Activated T-cell treated with anti-CD3 and anti-CD28 coated beads, Interleukin-2, amount 50 U/mL, for 24 hours (primary cell): ENCODE data around the gene MLEC.
"Not testable (repeated sequence)": the region's sequence is repeated elsewhere in the genome, so short reads cannot be mapped to it uniquely, and the experiment has no call there.

ENCODE experiments used
- DNase-seq: peaks from one replicate; pipeline ENCODE4 v3.0.0-alpha.2; 2020
- H3K27ac Mint-ChIP-seq: 2 replicates; pipeline ENCODE4 v1.8.0; 2020; ENCODE audit warnings: mild to moderate bottlenecking, mixed read lengths
- H3K27me3 Mint-ChIP-seq: 2 replicates; pipeline ENCODE4 v1.8.0; 2020; ENCODE audit warnings: mixed read lengths
- H3K36me3 Mint-ChIP-seq: 2 replicates; pipeline ENCODE4 v1.8.0; 2020; ENCODE audit warnings: low read depth, mixed read lengths
- H3K4me1 Mint-ChIP-seq: 2 replicates; pipeline ENCODE4 v1.8.0; 2020; ENCODE audit warnings: low read depth, mixed read lengths
- H3K4me3 Mint-ChIP-seq: 2 replicates; pipeline ENCODE4 v1.8.0; 2020; ENCODE audit warnings: mild to moderate bottlenecking, moderate library complexity, mixed read lengths
- H3K9me3 Mint-ChIP-seq: 2 replicates; pipeline ENCODE4 v1.8.0; 2020; ENCODE audit warnings: mixed read lengths

MLEC gene

GRCh38 chr12:120653611-120654010, 33.3 kb upstream of the MLEC start:
- Mint-ChIP-seq H3K4me1 (peaks cover 6% of the 10 kb centered on the region), H3K9me3 (no peaks in the 10 kb centered on the region), H3K4me3 (no peak overlapping the region), H3K27ac (no peak overlapping the region), H3K27me3 (peaks cover 39% of the 10 kb centered on the region), H3K36me3 (no peaks in the 10 kb centered on the region)
- DNase-seq, result no peak

- DNase-seq, result no peak
- peaks cover 30% of the 10 kb centered on the region for H3K27me3 Mint-ChIP-seq
- no peak overlapping the region for H3K27ac Mint-ChIP-seq
- H3K4me3 Mint-ChIP-seq, result no peak overlapping the region
- H3K9me3 Mint-ChIP-seq, result no peaks in the 10 kb centered on the region
- H3K36me3 Mint-ChIP-seq, result no peaks in the 10 kb centered on the region
- H3K4me1 Mint-ChIP-seq, result no peaks in the 10 kb centered on the region
These were observed 32.3 kb upstream of the MLEC start for GRCh38 chr12:120654656-120655055.

GRCh38 chr12:120656008-120656407, 30.9 kb upstream of the MLEC start:
- Mint-ChIP-seq H3K4me1 (no peaks in the 10 kb centered on the region), H3K27me3 (peaks cover 17% of the 10 kb centered on the region), H3K27ac (no peak overlapping the region), H3K9me3 (no peaks in the 10 kb centered on the region), H3K36me3 (no peaks in the 10 kb centered on the region), H3K4me3 (no peak overlapping the region)
- DNase-seq, result no peak

- H3K4me1 Mint-ChIP-seq, result no peaks in the 10 kb centered on the region
- H3K27ac Mint-ChIP-seq, result no peak overlapping the region
- DNase-seq, result no peak
- H3K27me3 Mint-ChIP-seq, result peaks cover 4% of the 10 kb centered on the region
- H3K9me3 Mint-ChIP-seq, result no peaks in the 10 kb centered on the region
- H3K4me3 Mint-ChIP-seq, result no peak overlapping the region
- no peaks in the 10 kb centered on the region for H3K36me3 Mint-ChIP-seq
These were observed 28.4 kb upstream of the MLEC start for GRCh38 chr12:120658286-120659150.

- Mint-ChIP-seq H3K9me3 (no peaks in the 10 kb centered on the region), H3K36me3 (no peaks in the 10 kb centered on the region), H3K4me3 (no peak overlapping the region), H3K27me3 (no peaks in the 10 kb centered on the region), H3K27ac (no peak overlapping the region), H3K4me1 (no peaks in the 10 kb centered on the region)
- DNase-seq, result no peak
These were observed 27.8 kb upstream of the MLEC start for GRCh38 chr12:120659151-120659525.

- H3K27ac Mint-ChIP-seq, result no peak overlapping the region
- no peaks in the 10 kb centered on the region for H3K27me3 Mint-ChIP-seq
- H3K9me3 Mint-ChIP-seq, result no peaks in the 10 kb centered on the region
- H3K4me3 Mint-ChIP-seq, result no peak overlapping the region
- no peak for DNase-seq
- H3K36me3 Mint-ChIP-seq, result no peaks in the 10 kb centered on the region
- no peaks in the 10 kb centered on the region for H3K4me1 Mint-ChIP-seq
These were observed 25.5 kb upstream of the MLEC start for GRCh38 chr12:120661432-120661831.

- Mint-ChIP-seq H3K27ac (no peak overlapping the region), H3K36me3 (no peaks in the 10 kb centered on the region), H3K9me3 (no peaks in the 10 kb centered on the region), H3K4me3 (no peak overlapping the region), H3K4me1 (no peaks in the 10 kb centered on the region), H3K27me3 (no peaks in the 10 kb centered on the region)
- no peak for DNase-seq
These were observed 24.1 kb upstream of the MLEC start for GRCh38 chr12:120662879-120663278.

- H3K4me3 Mint-ChIP-seq, result no peak overlapping the region
- DNase-seq, result no peak
- H3K27me3 Mint-ChIP-seq, result no peaks in the 10 kb centered on the region
- no peaks in the 10 kb centered on the region for H3K4me1 Mint-ChIP-seq
- H3K36me3 Mint-ChIP-seq, result no peaks in the 10 kb centered on the region
- H3K27ac Mint-ChIP-seq, result no peak overlapping the region
- H3K9me3 Mint-ChIP-seq, result no peaks in the 10 kb centered on the region
These were observed 23.2 kb upstream of the MLEC start for GRCh38 chr12:120663741-120664140.

- H3K4me1 Mint-ChIP-seq, result no peaks in the 10 kb centered on the region
These were observed 20.2 kb upstream of the MLEC start for GRCh38 chr12:120666571-120667390.

GRCh38 chr12:120668091-120668867, 18.7 kb upstream of the MLEC start:
- Mint-ChIP-seq H3K36me3 (no peaks in the 10 kb centered on the region), H3K27ac (no peak overlapping the region), H3K4me3 (no peak overlapping the region), H3K27me3 (no peaks in the 10 kb centered on the region), H3K4me1 (no peaks in the 10 kb centered on the region), H3K9me3 (no peaks in the 10 kb centered on the region)
- no peak for DNase-seq

More at GRCh38 chr12:120666571-120667390, 20.2 kb upstream of the MLEC start:
- Mint-ChIP-seq H3K27me3 (no peaks in the 10 kb centered on the region), H3K4me3 (no peak overlapping the region), H3K27ac (no peak overlapping the region), H3K36me3 (no peaks in the 10 kb centered on the region), H3K9me3 (no peaks in the 10 kb centered on the region)
- DNase-seq, result no peak

GRCh38 chr12:120668868-120669840, 17.8 kb upstream of the MLEC start:
- H3K27me3 Mint-ChIP-seq, result no peaks in the 10 kb centered on the region
- no peaks in the 10 kb centered on the region for H3K9me3 Mint-ChIP-seq
- no peak overlapping the region for H3K27ac Mint-ChIP-seq
- no peak for DNase-seq
- no peak overlapping the region for H3K4me3 Mint-ChIP-seq
- no peaks in the 10 kb centered on the region for H3K4me1 Mint-ChIP-seq
- H3K36me3 Mint-ChIP-seq, result no peaks in the 10 kb centered on the region

- not testable (repeated sequence) for H3K4me1 Mint-ChIP-seq, H3K36me3 Mint-ChIP-seq, H3K27ac Mint-ChIP-seq, DNase-seq, H3K4me3 Mint-ChIP-seq, H3K27me3 Mint-ChIP-seq, H3K9me3 Mint-ChIP-seq
These were observed 16.7 kb upstream of the MLEC start for GRCh38 chr12:120670237-120670636.

- Mint-ChIP-seq H3K9me3 (no peaks in the 10 kb centered on the region), H3K4me3 (no peak overlapping the region), H3K36me3 (no peaks in the 10 kb centered on the region), H3K27ac (no peak overlapping the region), H3K27me3 (no peaks in the 10 kb centered on the region), H3K4me1 (no peaks in the 10 kb centered on the region)
- DNase-seq, result no peak
These were observed 16.3 kb upstream of the MLEC start for GRCh38 chr12:120670667-120671066.
